Measurements from ENCODE around the gene HSPA8. TPM values are rescaled to one million over a fixed set of nuclear protein-coding genes. Genes with fewer than 3 reads are reported as not detected.

Gene HSPA8
- total and polyA plus RNA-seq, 2 donors (not counting 1 experiment from before 2014, with no cell fraction given) = 480 to 738 TPM

- no peak overlapping the region for H3K4me3 Mint-ChIP-seq
- CTCF ChIA-PET = interaction anchor here (0.7 to 2.9 kb wide), 11 partner anchors 10 to 1715 kb away, joined by 3 to 11 read pairs (median 4); no protein-coding TSS in a partner anchor
- no peaks in the 10 kb centered on the region for H3K9me3 Mint-ChIP-seq (ENCODE audit: insufficient read depth)
- intact Hi-C loops (cut with micrococcal nuclease) = no loop called here
- Histone ChIP-seq H3K9ac (ENCODE audit: low read length) (no peak overlapping the region), H3K4me2 (replicated peaks; ENCODE audit: low read depth, low read length, poor library complexity, severe bottlenecking) (no peak overlapping the region), H3K4me1 (ENCODE audit: control insufficient read depth in 2 of 2, insufficient read depth in 2 of 2, low read length in 2 of 2) (no peaks in the 10 kb centered on the region), H3K36me3 (replicated peaks in 1 of 2; ENCODE audit: control extremely low read depth in 1 of 2, control insufficient read depth in 1 of 2, extremely low read depth in 1 of 2, insufficient read depth in 2 of 2, low read length in 1 of 2) (no peaks in the 10 kb centered on the region), H3K9me3 (ENCODE audit: control extremely low read depth in 1 of 3, control insufficient read depth in 2 of 3, insufficient read depth in 1 of 3, low read length in 2 of 3) (peaks cover 0 to 2% (median 0%) of the 10 kb centered on the region in 3 donors), H3K4me3 (ENCODE audit: control extremely low read depth in 1 of 5, extremely low read depth in 1 of 5, insufficient read depth in 1 of 5, low read depth in 2 of 5, low read length in 4 of 5) (no peak overlapping the region), H3K27ac (ENCODE audit: low read length in 2 of 2) (no peak overlapping the region), H2AFZ (ENCODE audit: insufficient read depth, low read depth, low read length, poor library complexity, severe bottlenecking) (no peak overlapping the region), H3K79me2 (ENCODE audit: control insufficient read depth, insufficient read depth, low read length) (no peaks in the 10 kb centered on the region), H3K27me3 (replicated peaks in 1 of 4; ENCODE audit: control extremely low read depth in 1 of 4, control insufficient read depth in 3 of 4, insufficient read depth in 4 of 4, low read length in 3 of 4) (peaks cover 0 to 3% (median 0%) of the 10 kb centered on the region in 4 experiments), H4K20me1 (ENCODE audit: control insufficient read depth, insufficient read depth, low read length, poor library complexity, severe bottlenecking) (no peaks in the 10 kb centered on the region)
- POLR2A ChIA-PET = no interaction called here
- peaks cover 18% of the 10 kb centered on the region for H3K27me3 Mint-ChIP-seq
- no peak overlapping the region for H3K27ac Mint-ChIP-seq
- DNase-seq (no peak), ATAC-seq (ENCODE audit: low read depth) (no peak)
- WGBS (ENCODE audit: insufficient coverage) = 71% methylated on average over 6 of the region's 8 CpGs
- TF ChIP-seq EZH2 (IDR thresholded peaks at IDR 0.05; ENCODE audit: borderline replicate concordance, insufficient read depth, low read depth, low read length, poor library complexity, severe bottlenecking) (no peak), CTCF (IDR thresholded peaks at IDR 0.05) (no peak)
- H3K4me1 Mint-ChIP-seq = no peaks in the 10 kb centered on the region
These were observed 48.5 kb upstream of the HSPA8 start for GRCh38 chr11:123110397-123110796.

GRCh38 chr11:123107945-123108495, 46.1 kb upstream of the HSPA8 start:
- H3K4me3 Mint-ChIP-seq = no peak overlapping the region
- H3K4me2 ChIP-seq (replicated peaks; ENCODE audit: low read depth, low read length, poor library complexity, severe bottlenecking) = no peak overlapping the region
- H3K27me3 ChIP-seq (replicated peaks in 1 of 4; ENCODE audit: control extremely low read depth in 1 of 4, control insufficient read depth in 3 of 4, insufficient read depth in 4 of 4, low read length in 3 of 4) = peaks cover 0 to 3% (median 0%) of the 10 kb centered on the region in 4 experiments
- H3K9ac ChIP-seq (ENCODE audit: low read length) = no peak overlapping the region
- peaks cover 3% of the 10 kb centered on the region for H3K4me1 Mint-ChIP-seq
- intact Hi-C loops (cut with micrococcal nuclease) = no loop called here
- CTCF ChIA-PET = interaction anchor here (0.7 to 1.6 kb wide), 2 partner anchors 47 to 156 kb away, joined by 3 read pairs; no protein-coding TSS in a partner anchor
- H3K27ac Mint-ChIP-seq = no peak overlapping the region
- no peaks in the 10 kb centered on the region for H4K20me1 ChIP-seq (ENCODE audit: control insufficient read depth, insufficient read depth, low read length, poor library complexity, severe bottlenecking)
- H3K9me3 Mint-ChIP-seq (ENCODE audit: insufficient read depth) = no peaks in the 10 kb centered on the region
- ATAC-seq (ENCODE audit: low read depth) = no peak
- DNase-seq = no peak
- no peaks in the 10 kb centered on the region for H3K36me3 ChIP-seq (replicated peaks in 1 of 2; ENCODE audit: control extremely low read depth in 1 of 2, control insufficient read depth in 1 of 2, extremely low read depth in 1 of 2, insufficient read depth in 2 of 2, low read length in 1 of 2)
- H3K79me2 ChIP-seq (ENCODE audit: control insufficient read depth, insufficient read depth, low read length) = no peaks in the 10 kb centered on the region
- no peak overlapping the region for H2AFZ ChIP-seq (ENCODE audit: insufficient read depth, low read depth, low read length, poor library complexity, severe bottlenecking)
- no peak overlapping the region for H3K27ac ChIP-seq (ENCODE audit: low read length in 2 of 2)
- no peak for TF ChIP-seq EZH2 (IDR thresholded peaks at IDR 0.05; ENCODE audit: borderline replicate concordance, insufficient read depth, low read depth, low read length, poor library complexity, severe bottlenecking)
- no peak for TF ChIP-seq CTCF (IDR thresholded peaks at IDR 0.05)
- POLR2A ChIA-PET = interaction anchor here (0.7 kb wide), 1 partner anchor 36 kb away, joined by 4 read pairs; no protein-coding TSS in a partner anchor
- no peaks in the 10 kb centered on the region for H3K4me1 ChIP-seq (ENCODE audit: control insufficient read depth in 2 of 2, insufficient read depth in 2 of 2, low read length in 2 of 2)
- peaks cover 18% of the 10 kb centered on the region for H3K27me3 Mint-ChIP-seq
- 93% methylated on average over 3 of the region's 4 CpGs for WGBS (ENCODE audit: insufficient coverage)
- no peaks in the 10 kb centered on the region for H3K9me3 ChIP-seq (ENCODE audit: control extremely low read depth in 1 of 3, control insufficient read depth in 2 of 3, insufficient read depth in 1 of 3, low read length in 2 of 3)
- no peak overlapping the region for H3K4me3 ChIP-seq (ENCODE audit: control extremely low read depth in 1 of 5, extremely low read depth in 1 of 5, insufficient read depth in 1 of 5, low read depth in 2 of 5, low read length in 4 of 5)
